Suprapubic skin (tissue), 4 donors: ENCODE data around the gene CPB2.

Source experiments
- CTCF ChIP-seq, 2 donors: fragments of 200-600 bp in 1 of 2; fragments of 450-650 bp in 1 of 2; sonication (generic) in 1 of 2; IDR thresholded peaks; one replicate each; pipeline ENCODE4 v1.5.1; 2016 to 2019; ENCODE audit warnings: antibody characterized with exemption in 2 of 2, mild to moderate bottlenecking in 1 of 2, moderate library complexity in 1 of 2
- EP300 ChIP-seq: sonication (generic); formaldehyde crosslinking; IDR thresholded peaks from one replicate; pipeline ENCODE4 v1.6.1; 2017; ENCODE audit warnings: antibody characterized with exemption
- POLR2A ChIP-seq, 2 donors: fragments of 450-650 bp; IDR thresholded peaks; one replicate each; pipeline ENCODE4 v1.6.1; 2017; ENCODE audit warnings: antibody characterized with exemption in 2 of 2, mild to moderate bottlenecking in 2 of 2, moderate library complexity in 2 of 2
- POLR2AphosphoS5 ChIP-seq, 3 donors: sonication (generic); formaldehyde crosslinking; IDR thresholded peaks; one replicate each; pipeline ENCODE4 v1.6.1; 2017; ENCODE audit warnings: antibody characterized with exemption in 3 of 3

- TF ChIP-seq CTCF (IDR thresholded peaks at IDR 0.05), result no peak
- TF ChIP-seq EP300, result no peak
- no peak for TF ChIP-seq POLR2A (IDR thresholded peaks at IDR 0.05)
- no peak for TF ChIP-seq POLR2AphosphoS5 (IDR thresholded peaks at IDR 0.05)
Measured at GRCh38 chr13:46101484-46102254, 3.2 kb downstream of the CPB2 start.
